Vagina (tissue), 2 donors: ENCODE data around the gene KAZN.

Experiments used
- CTCF ChIP-seq, 3 experiments: fragments of 450-650 bp in 2 of 3; fragments of 200-600 bp in 1 of 3; sonication (generic) in 1 of 3; IDR thresholded peaks; one replicate each; pipeline ENCODE4 v1.5.1; 2017 to 2019; ENCODE audit warnings: antibody characterized with exemption in 3 of 3, mild to moderate bottlenecking in 2 of 3, moderate library complexity in 2 of 3
- POLR2A ChIP-seq, 2 donors: fragments of 450-650 bp; IDR thresholded peaks; one replicate each; pipeline ENCODE4 v1.6.1; 2017; ENCODE audit warnings: antibody characterized with exemption in 2 of 2, mild to moderate bottlenecking in 2 of 2, moderate library complexity in 2 of 2
- POLR2AphosphoS5 ChIP-seq, 2 donors: sonication (generic); formaldehyde crosslinking; IDR thresholded peaks; one replicate each; pipeline ENCODE4 v1.9.0; 2017; ENCODE audit warnings: antibody characterized with exemption in 2 of 2, mild to moderate bottlenecking in 2 of 2, low read depth in 1 of 2; ENCODE audit not compliant: insufficient read depth in 1 of 2

- TF ChIP-seq CTCF (IDR thresholded peaks at IDR 0.05), result no peak
- TF ChIP-seq POLR2A (IDR thresholded peaks at IDR 0.05), result no peak
- TF ChIP-seq POLR2AphosphoS5 (IDR thresholded peaks at IDR 0.05; ENCODE audit: insufficient read depth in 1 of 2, low read depth in 1 of 2), result no peak
Measured at GRCh38 chr1:14704846-14705245, 106.4 kb downstream of the KAZN start.
